Karpas-422 (cell line): ENCODE data around the gene KCNAB2. TPM values are rescaled to one million over a fixed set of nuclear protein-coding genes. Genes with fewer than 3 reads are reported as not detected.

Source experiments
- DNase-seq: peaks from one replicate; pipeline ENCODE4 v3.0.0-alpha.2; 2015
- H2AFZ ChIP-seq: fragments of 200-600 bp; sonication (generic); 2 replicates; pipeline ENCODE4 v1.6.1; 2014; ENCODE audit warnings: antibody characterized with exemption, low read length, mixed read lengths
- H3K27ac ChIP-seq: fragments of 200-600 bp; sonication (generic); 2 replicates; pipeline ENCODE4 v1.5.1; 2014; ENCODE audit warnings: mild to moderate bottlenecking, low read length, moderate library complexity
- H3K27me3 ChIP-seq: fragments of 200-600 bp; sonication (generic); 2 replicates; pipeline ENCODE4 v1.6.1; 2014; ENCODE audit warnings: low read length, mixed read lengths
- H3K36me3 ChIP-seq: fragments of 200-600 bp; sonication (generic); 2 replicates; pipeline ENCODE4 v1.6.1; 2014; ENCODE audit warnings: low read length, mixed read lengths; ENCODE audit not compliant: insufficient read depth
- H3K4me1 ChIP-seq: fragments of 200-600 bp; sonication (generic); 2 replicates; pipeline ENCODE4 v1.6.1; 2014; ENCODE audit warnings: mild to moderate bottlenecking, low read length, mixed read lengths
- H3K4me2 ChIP-seq: fragments of 200-600 bp; sonication (generic); 2 replicates; pipeline ENCODE4 v1.6.1; 2014; ENCODE audit warnings: low read length, low read depth, mild to moderate bottlenecking; ENCODE audit not compliant: poor library complexity, severe bottlenecking
- H3K4me3 ChIP-seq: fragments of 200-600 bp; sonication (generic); 2 replicates; pipeline ENCODE4 v1.5.1; 2014; ENCODE audit warnings: mild to moderate bottlenecking, antibody characterized with exemption, low read length, mixed read lengths
- H3K79me2 ChIP-seq: fragments of 200-600 bp; sonication (generic); 2 replicates; pipeline ENCODE4 v1.6.1; 2014; ENCODE audit warnings: mild to moderate bottlenecking, low read length, mixed read lengths
- H3K9ac ChIP-seq: fragments of 200-600 bp; sonication (generic); 2 replicates; pipeline ENCODE4 v1.6.0; 2014; ENCODE audit warnings: low read length
- H3K9me2 ChIP-seq: fragments of 200-600 bp; sonication (generic), shearing (Covaris generic); replicated peaks from 2 replicates; pipeline ENCODE4 v1.6.0; 2014; ENCODE audit warnings: mild to moderate bottlenecking, low read length, moderate library complexity; ENCODE audit not compliant: insufficient read depth
- H3K9me3 ChIP-seq: fragments of 300-700, 200-600 bp; sonication (generic); 2 replicates; pipeline ENCODE4 v1.6.1; 2014; ENCODE audit warnings: low read length, mixed read lengths
- H4K20me1 ChIP-seq: fragments of 200-600 bp; sonication (generic); 2 replicates; pipeline ENCODE4 v1.6.1; 2014; ENCODE audit warnings: mild to moderate bottlenecking, antibody characterized with exemption, low read length, low read depth; ENCODE audit not compliant: insufficient read depth
- total RNA-seq: library from RNA; depleted of rRNA; stranded (reverse); fragments of >200 nt; shearing (Covaris generic); gene quantifications from 2 replicates; pipeline ENCODE4 v1.2.3, GENCODE V29; 2014; ENCODE audit warnings: low replicate concordance

Gene KCNAB2
- total RNA-seq, 1 experiment from 2014 or later: 27.3 TPM

GRCh38 chr1:6130036-6130435 lies 84.3 kb downstream of the KCNAB2 start:
- Histone ChIP-seq H2AFZ (no peak overlapping the region), H3K9me2 (no peaks in the 10 kb centered on the region), H3K36me3 (no peaks in the 10 kb centered on the region), H3K4me3 (no peak overlapping the region), H3K9me3 (no peaks in the 10 kb centered on the region), H3K9ac (no peak overlapping the region), H3K27ac (no peak overlapping the region), H3K4me1 (no peaks in the 10 kb centered on the region), H3K27me3 (no peaks in the 10 kb centered on the region), H3K79me2 (no peaks in the 10 kb centered on the region), H4K20me1 (peaks cover 4% of the 10 kb centered on the region; the same call in 1 of the 2 replicates), H3K4me2 (no peak overlapping the region)
- no peak for DNase-seq

- Histone ChIP-seq H3K4me3 (no peak overlapping the region), H3K79me2 (no peaks in the 10 kb centered on the region), H3K9me2 (no peaks in the 10 kb centered on the region), H3K9me3 (no peaks in the 10 kb centered on the region), H3K9ac (no peak overlapping the region), H3K4me1 (no peaks in the 10 kb centered on the region), H4K20me1 (peaks cover 4% of the 10 kb centered on the region; the same call in 1 of the 2 replicates), H3K27ac (no peak overlapping the region), H3K4me2 (no peak overlapping the region), H3K27me3 (no peaks in the 10 kb centered on the region), H2AFZ (no peak overlapping the region), H3K36me3 (no peaks in the 10 kb centered on the region)
- no peak for DNase-seq
Measured at GRCh38 chr1:6130596-6130995, 84.9 kb downstream of the KCNAB2 start.

GRCh38 chr1:6131561-6131960 lies 85.9 kb downstream of the KCNAB2 start:
- H3K4me3 ChIP-seq: no peak overlapping the region
- no peaks in the 10 kb centered on the region for H3K4me1 ChIP-seq

GRCh38 chr1:6133146-6133895 lies 87.6 kb downstream of the KCNAB2 start:
- Histone ChIP-seq H2AFZ (no peak overlapping the region), H3K27me3 (no peaks in the 10 kb centered on the region), H3K9ac (no peak overlapping the region), H3K79me2 (no peaks in the 10 kb centered on the region), H4K20me1 (peaks cover under 1% of the 10 kb centered on the region; the same call in 1 of the 2 replicates), H3K27ac (no peak overlapping the region), H3K9me2 (no peaks in the 10 kb centered on the region), H3K9me3 (no peaks in the 10 kb centered on the region), H3K4me3 (no peak overlapping the region), H3K4me2 (no peak overlapping the region), H3K36me3 (no peaks in the 10 kb centered on the region), H3K4me1 (no peaks in the 10 kb centered on the region)
- no peak for DNase-seq

More at GRCh38 chr1:6131561-6131960, 85.9 kb downstream of the KCNAB2 start:
- no peak overlapping the region for H2AFZ ChIP-seq
- no peak overlapping the region for H3K4me2 ChIP-seq
- peaks cover 4% of the 10 kb centered on the region; the same call in 1 of the 2 replicates for H4K20me1 ChIP-seq
- DNase-seq: no peak
- no peaks in the 10 kb centered on the region for H3K9me3 ChIP-seq
- no peak overlapping the region for H3K27ac ChIP-seq
- no peaks in the 10 kb centered on the region for H3K27me3 ChIP-seq
- no peaks in the 10 kb centered on the region for H3K36me3 ChIP-seq
- no peaks in the 10 kb centered on the region for H3K9me2 ChIP-seq
- H3K9ac ChIP-seq: no peak overlapping the region
- H3K79me2 ChIP-seq: no peaks in the 10 kb centered on the region

GRCh38 chr1:6134206-6134605 lies 88.5 kb downstream of the KCNAB2 start:
- Histone ChIP-seq H3K36me3 (no peaks in the 10 kb centered on the region), H3K9ac (no peak overlapping the region), H3K27me3 (no peaks in the 10 kb centered on the region), H3K27ac (no peak overlapping the region), H3K4me1 (no peaks in the 10 kb centered on the region), H3K9me3 (no peaks in the 10 kb centered on the region), H3K9me2 (no peaks in the 10 kb centered on the region), H4K20me1 (no peaks in the 10 kb centered on the region), H2AFZ (no peak overlapping the region), H3K4me3 (no peak overlapping the region), H3K4me2 (no peak overlapping the region), H3K79me2 (no peaks in the 10 kb centered on the region)
- no peak for DNase-seq

- H4K20me1 ChIP-seq: no peaks in the 10 kb centered on the region
- H3K27ac ChIP-seq: no peak overlapping the region
- no peaks in the 10 kb centered on the region for H3K79me2 ChIP-seq
- no peak overlapping the region for H3K9ac ChIP-seq
- H2AFZ ChIP-seq: no peak overlapping the region
- H3K4me1 ChIP-seq: no peaks in the 10 kb centered on the region
- H3K27me3 ChIP-seq: no peaks in the 10 kb centered on the region
- no peak overlapping the region for H3K4me3 ChIP-seq
- no peak overlapping the region for H3K4me2 ChIP-seq
- no peaks in the 10 kb centered on the region for H3K9me2 ChIP-seq
- no peak for DNase-seq
- no peaks in the 10 kb centered on the region for H3K9me3 ChIP-seq
- H3K36me3 ChIP-seq: no peaks in the 10 kb centered on the region
Measured at GRCh38 chr1:6134741-6135510, 89.2 kb downstream of the KCNAB2 start.

GRCh38 chr1:6136516-6137220 lies 91.0 kb downstream of the KCNAB2 start:
- H3K79me2 ChIP-seq: no peaks in the 10 kb centered on the region
- H3K9ac ChIP-seq: no peak overlapping the region
- no peak overlapping the region for H3K27ac ChIP-seq
- H3K4me2 ChIP-seq: no peak overlapping the region
- no peak for DNase-seq
- no peaks in the 10 kb centered on the region for H3K9me2 ChIP-seq
- H2AFZ ChIP-seq: no peak overlapping the region
- H4K20me1 ChIP-seq: no peaks in the 10 kb centered on the region
- no peak overlapping the region for H3K4me3 ChIP-seq
- no peaks in the 10 kb centered on the region for H3K9me3 ChIP-seq
- no peaks in the 10 kb centered on the region for H3K4me1 ChIP-seq
- H3K36me3 ChIP-seq: no peaks in the 10 kb centered on the region
- H3K27me3 ChIP-seq: no peaks in the 10 kb centered on the region

- Histone ChIP-seq H3K36me3 (no peaks in the 10 kb centered on the region), H3K4me3 (no peak overlapping the region), H3K9me2 (no peaks in the 10 kb centered on the region), H3K9ac (no peak overlapping the region), H3K27ac (no peak overlapping the region), H3K4me2 (no peak overlapping the region), H3K79me2 (no peaks in the 10 kb centered on the region), H2AFZ (no peak overlapping the region), H3K9me3 (no peaks in the 10 kb centered on the region), H3K27me3 (no peaks in the 10 kb centered on the region), H4K20me1 (no peaks in the 10 kb centered on the region), H3K4me1 (no peaks in the 10 kb centered on the region)
- no peak for DNase-seq
Measured at GRCh38 chr1:6137758-6138157, 92.1 kb downstream of the KCNAB2 start.
